ENCODE data around the gene SELENON. TPM values are rescaled to one million over a fixed set of nuclear protein-coding genes. Genes with fewer than 3 reads are reported as not detected.

SELENON gene
- total RNA-seq, 1 donor from 2014 or later: 126 TPM

GRCh38 chr1:25798666-25799351 lies 1.2 kb upstream of the SELENON start:
- Mint-ChIP-seq H3K4me1 (ENCODE audit: unreplicated experiment) (peaks cover 55% of the 10 kb centered on the region), H3K9me3 (ENCODE audit: unreplicated experiment) (no peaks in the 10 kb centered on the region), H3K27ac (ENCODE audit: unreplicated experiment) (peak overlapping the region; percentile 50), H3K27me3 (ENCODE audit: unreplicated experiment) (no peaks in the 10 kb centered on the region), H3K36me3 (ENCODE audit: unreplicated experiment) (no peaks in the 10 kb centered on the region), H3K4me3 (ENCODE audit: unreplicated experiment) (peak overlapping the region; percentile 14)
- no peak for DNase-seq (ENCODE audit: extremely low spot score, unreplicated experiment)
- no peak for TF ChIP-seq CTCF (IDR thresholded peaks at IDR 0.05)

GRCh38 chr1:25799352-25799934 lies 550 bp upstream of the SELENON start:
- H3K4me1 Mint-ChIP-seq (ENCODE audit: unreplicated experiment): peaks cover 60% of the 10 kb centered on the region

GRCh38 chr1:25800703-25801377 lies 847 bp downstream of the SELENON start:
- TF ChIP-seq CTCF (IDR thresholded peaks at IDR 0.05): no peak
- Mint-ChIP-seq H3K4me1 (ENCODE audit: unreplicated experiment) (peaks cover 64% of the 10 kb centered on the region), H3K36me3 (ENCODE audit: unreplicated experiment) (peaks cover 3% of the 10 kb centered on the region), H3K9me3 (ENCODE audit: unreplicated experiment) (no peaks in the 10 kb centered on the region), H3K27me3 (ENCODE audit: unreplicated experiment) (no peaks in the 10 kb centered on the region), H3K27ac (ENCODE audit: unreplicated experiment) (peak overlapping the region; percentile 71), H3K4me3 (ENCODE audit: unreplicated experiment) (peak overlapping the region; percentile 80)
- DNase-seq (ENCODE audit: extremely low spot score, unreplicated experiment): no peak

More at GRCh38 chr1:25799352-25799934, 550 bp upstream of the SELENON start:
- DNase-seq (ENCODE audit: extremely low spot score, unreplicated experiment): no peak
- H3K27me3 Mint-ChIP-seq (ENCODE audit: unreplicated experiment): no peaks in the 10 kb centered on the region
- peak overlapping the region; percentile 70 for H3K27ac Mint-ChIP-seq (ENCODE audit: unreplicated experiment)
- peak overlapping the region; percentile 68 for H3K4me3 Mint-ChIP-seq (ENCODE audit: unreplicated experiment)
- TF ChIP-seq CTCF (IDR thresholded peaks at IDR 0.05): no peak
- no peaks in the 10 kb centered on the region for H3K36me3 Mint-ChIP-seq (ENCODE audit: unreplicated experiment)
- H3K9me3 Mint-ChIP-seq (ENCODE audit: unreplicated experiment): no peaks in the 10 kb centered on the region

- H3K4me3 Mint-ChIP-seq (ENCODE audit: unreplicated experiment): peak overlapping the region; percentile 0
- peaks cover 62% of the 10 kb centered on the region for H3K4me1 Mint-ChIP-seq (ENCODE audit: unreplicated experiment)
- no peak overlapping the region for H3K27ac Mint-ChIP-seq (ENCODE audit: unreplicated experiment)
- H3K9me3 Mint-ChIP-seq (ENCODE audit: unreplicated experiment): no peaks in the 10 kb centered on the region
- no peaks in the 10 kb centered on the region for H3K27me3 Mint-ChIP-seq (ENCODE audit: unreplicated experiment)
- peaks cover 7% of the 10 kb centered on the region for H3K36me3 Mint-ChIP-seq (ENCODE audit: unreplicated experiment)
- DNase-seq (ENCODE audit: extremely low spot score, unreplicated experiment): no peak
- no peak for TF ChIP-seq CTCF (IDR thresholded peaks at IDR 0.05)
Measured at GRCh38 chr1:25802915-25803314, 2.9 kb downstream of the SELENON start.

- Mint-ChIP-seq H3K4me3 (ENCODE audit: unreplicated experiment) (no peak overlapping the region), H3K27me3 (ENCODE audit: unreplicated experiment) (no peaks in the 10 kb centered on the region), H3K27ac (ENCODE audit: unreplicated experiment) (no peak overlapping the region), H3K4me1 (ENCODE audit: unreplicated experiment) (peaks cover 59% of the 10 kb centered on the region), H3K36me3 (ENCODE audit: unreplicated experiment) (peaks cover 7% of the 10 kb centered on the region), H3K9me3 (ENCODE audit: unreplicated experiment) (no peaks in the 10 kb centered on the region)
- DNase-seq (ENCODE audit: extremely low spot score, unreplicated experiment): no peak
- no peak for TF ChIP-seq CTCF (IDR thresholded peaks at IDR 0.05)
Measured at GRCh38 chr1:25803368-25803767, 3.4 kb downstream of the SELENON start.

Data from osteocyte (in vitro differentiated cells).